Measurements from ENCODE around the gene CHEK1.

DNA sequence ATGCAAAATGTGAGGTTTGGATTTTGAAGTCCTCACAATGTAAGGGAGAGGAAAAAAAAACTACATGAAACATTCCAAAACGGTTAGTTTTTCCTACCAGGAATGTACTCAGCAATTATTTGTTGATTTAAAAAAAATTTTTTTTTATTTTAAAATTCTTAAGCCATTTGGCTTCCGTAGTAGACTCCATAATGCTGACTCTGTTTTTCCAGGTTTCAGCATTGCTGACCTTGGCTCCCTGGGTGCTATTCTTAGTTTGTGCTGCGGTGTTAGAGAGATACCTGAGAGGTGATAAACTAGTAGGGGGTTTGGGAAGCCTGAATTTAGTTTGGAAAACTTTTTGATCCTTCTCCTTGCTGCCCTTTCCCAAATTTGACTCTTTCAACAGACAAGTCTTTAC, 21.8 kb upstream of the CHEK1 start:
- no peak for TF ChIP-seq POLR2AphosphoS5 (IDR thresholded peaks at IDR 0.05; ENCODE audit: low read depth, low read length)
- no peak for TF ChIP-seq POLR2A (IDR thresholded peaks at IDR 0.05; ENCODE audit: low read depth, low read length)
- TF ChIP-seq TAF1 (IDR thresholded peaks at IDR 0.05; ENCODE audit: borderline replicate concordance, low read depth, low read length), result no peak

Data from GM12892 (cell line).